ENCODE data around the gene CDH23.

CDH23 gene

GRCh38 chr10:71610651-71611050 is 213.9 kb downstream of the CDH23 start:
- no peak for DNase-seq

GRCh38 chr10:71611131-71611530 is 214.4 kb downstream of the CDH23 start:
- no peak for DNase-seq

GRCh38 chr10:71611709-71612422 is 215.1 kb downstream of the CDH23 start:
- no peak for DNase-seq

- no peak for DNase-seq
Observed at GRCh38 chr10:71613261-71613777, 216.6 kb downstream of the CDH23 start.

- DNase-seq: no peak
Observed at GRCh38 chr10:71613877-71614276, 217.2 kb downstream of the CDH23 start.

GRCh38 chr10:71614946-71615345 is 218.2 kb downstream of the CDH23 start:
- no peak for DNase-seq

GRCh38 chr10:71615538-71616329 is 219.0 kb downstream of the CDH23 start:
- DNase-seq: no peak

- DNase-seq: no peak
Observed at GRCh38 chr10:71616817-71617654, 220.3 kb downstream of the CDH23 start.

- no peak for DNase-seq
Observed at GRCh38 chr10:71618176-71618575, 221.5 kb downstream of the CDH23 start.

- DNase-seq: no peak
Observed at GRCh38 chr10:71618598-71618997, 221.9 kb downstream of the CDH23 start.

GRCh38 chr10:71620642-71621041 is 223.9 kb downstream of the CDH23 start:
- no peak for DNase-seq

GRCh38 chr10:71621231-71622153 is 224.8 kb downstream of the CDH23 start:
- DNase-seq: no peak

- no peak for DNase-seq
Observed at GRCh38 chr10:71622154-71622526, 225.4 kb downstream of the CDH23 start.

- DNase-seq: no peak
Observed at GRCh38 chr10:71622616-71623015, 225.9 kb downstream of the CDH23 start.

GRCh38 chr10:71623098-71623985 is 226.6 kb downstream of the CDH23 start:
- no peak for DNase-seq

- DNase-seq: no peak
Observed at GRCh38 chr10:71623986-71624291, 227.2 kb downstream of the CDH23 start.

GRCh38 chr10:71625445-71626175 is 228.9 kb downstream of the CDH23 start:
- DNase-seq: no peak

GRCh38 chr10:71627230-71627939 is 230.7 kb downstream of the CDH23 start:
- no peak for DNase-seq

GRCh38 chr10:71627956-71628355 is 231.2 kb downstream of the CDH23 start:
- no peak for DNase-seq

GRCh38 chr10:71629131-71629530 is 232.4 kb downstream of the CDH23 start:
- DNase-seq: no peak

Measured in SHP77 (cell line).